BJ (cell line): ENCODE results near the gene CASP8AP2. TPM values are rescaled to one million over a fixed set of nuclear protein-coding genes. Genes with fewer than 3 reads are reported as not detected.
"Not testable (repeated sequence)": the region's sequence is repeated elsewhere in the genome, so short reads cannot be mapped to it uniquely, and the experiment has no call there.

Experiments used
- CTCF ChIA-PET: fragments of 350-600 bp; formaldehyde crosslinking; extraction: SDS; loops from one replicate; lab custom pipeline; 2021; ENCODE audit warnings: antibody characterized with exemption, inconsistent platforms; lab: Yijun Ruan, JAX
- POLR2A ChIA-PET: fragments of 300-600 bp; sonication (Branson Sonifier 250); formaldehyde crosslinking; extraction: SDS; loops from one replicate; lab custom pipeline; 2021; ENCODE audit warnings: antibody characterized with exemption; lab: Charles Lee
- DNase-seq: peaks from one replicate; pipeline ENCODE4 v3.0.0-alpha.2; 2011; ENCODE audit warnings: low read depth
- H3K27me3 ChIP-seq: 2 replicates; pipeline ENCODE4 v1.6.0; 2011; ENCODE audit warnings: low read length; ENCODE audit not compliant: control insufficient read depth, insufficient read depth
- H3K36me3 ChIP-seq: 2 replicates; pipeline ENCODE4 v1.5.1; 2011; ENCODE audit warnings: low read length; ENCODE audit not compliant: control insufficient read depth, insufficient read depth
- H3K4me3 ChIP-seq: 2 replicates; pipeline ENCODE4 v1.5.1; 2011; ENCODE audit warnings: low read depth, mild to moderate bottlenecking, control low read depth, low read length
- polyA minus RNA-seq: library from RNA; depleted of rRNA, polyadenylated mRNA; stranded (reverse); fragments of >200 nt; gene quantifications from 2 replicates; pipeline ENCODE4 v1.2.3, GENCODE V29; 2011; rRNA and poly(A)+ RNA removed
- polyA plus RNA-seq: library from polyadenylated mRNA; depleted of rRNA; stranded (reverse); fragments of >200 nt; gene quantifications from 2 replicates; pipeline ENCODE4 v1.2.3, GENCODE V29; 2011; rRNA removed
- TF ChIP-seq, protein P1 (sequence below): IDR thresholded peaks from 2 replicates; pipeline ENCODE4 v1.5.1; 2011; ENCODE audit warnings: low read depth, mild to moderate bottlenecking, control low read depth, inconsistent platforms, low read length, moderate library complexity; ENCODE audit not compliant: insufficient read depth

CASP8AP2 gene
- polyA plus RNA-seq (2.7 and 5.7 TPM in 2 replicates), polyA minus RNA-seq (4.5 and 5.7 TPM in 2 replicates)

DNA sequence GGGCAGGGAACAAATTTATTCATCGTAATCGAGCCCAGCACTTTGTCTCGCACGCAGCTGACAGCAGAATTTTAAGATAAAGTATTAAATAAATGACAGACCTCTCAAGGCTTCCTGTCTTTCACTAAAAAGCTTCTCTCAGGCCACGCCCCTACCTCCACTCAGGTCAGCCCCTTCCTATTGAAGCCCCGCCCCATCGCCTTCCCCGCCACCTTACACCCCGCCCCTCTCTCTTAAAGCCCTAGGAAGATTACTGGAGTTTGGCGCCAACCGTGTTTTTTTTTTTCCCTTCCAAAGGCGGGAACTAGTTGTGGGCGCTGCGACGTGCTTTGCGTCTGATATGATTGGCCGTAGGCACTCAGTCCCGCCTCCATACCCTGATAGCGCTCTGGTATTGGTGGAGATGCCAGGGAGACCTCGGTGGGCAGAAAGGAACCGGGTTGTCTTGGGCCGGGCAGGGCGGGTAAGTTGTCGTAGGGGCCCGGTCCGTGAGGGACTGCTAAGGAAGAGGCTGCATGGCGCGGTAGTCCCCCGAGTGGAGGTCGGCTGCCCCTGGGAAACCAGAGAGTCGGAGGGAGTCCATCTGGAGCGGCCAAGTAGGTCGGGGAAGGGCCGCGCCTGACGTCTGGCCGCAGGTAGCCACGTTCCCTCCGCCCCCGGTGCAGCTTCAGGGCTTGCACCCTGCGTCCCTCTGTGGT is at the start of gene CASP8AP2:
TSS of gene CASP8AP2 (plus strand) at position 409 of the 698 bp plus-strand sequence.
- ChIA-PET CTCF (interaction anchor here (0.6 kb wide), 1 partner anchor 11 kb away, joined by 5 read pairs; no protein-coding TSS in a partner anchor), POLR2A (no interaction called here)
- H3K27me3 ChIP-seq: no peaks in the 10 kb centered on the region
- DNase-seq: peak; percentile 98
- peak within 1 kb of the TSS; percentile 83 for H3K4me3 ChIP-seq
- no peaks in the 10 kb centered on the region for H3K36me3 ChIP-seq
- TF ChIP-seq, protein P1, sequence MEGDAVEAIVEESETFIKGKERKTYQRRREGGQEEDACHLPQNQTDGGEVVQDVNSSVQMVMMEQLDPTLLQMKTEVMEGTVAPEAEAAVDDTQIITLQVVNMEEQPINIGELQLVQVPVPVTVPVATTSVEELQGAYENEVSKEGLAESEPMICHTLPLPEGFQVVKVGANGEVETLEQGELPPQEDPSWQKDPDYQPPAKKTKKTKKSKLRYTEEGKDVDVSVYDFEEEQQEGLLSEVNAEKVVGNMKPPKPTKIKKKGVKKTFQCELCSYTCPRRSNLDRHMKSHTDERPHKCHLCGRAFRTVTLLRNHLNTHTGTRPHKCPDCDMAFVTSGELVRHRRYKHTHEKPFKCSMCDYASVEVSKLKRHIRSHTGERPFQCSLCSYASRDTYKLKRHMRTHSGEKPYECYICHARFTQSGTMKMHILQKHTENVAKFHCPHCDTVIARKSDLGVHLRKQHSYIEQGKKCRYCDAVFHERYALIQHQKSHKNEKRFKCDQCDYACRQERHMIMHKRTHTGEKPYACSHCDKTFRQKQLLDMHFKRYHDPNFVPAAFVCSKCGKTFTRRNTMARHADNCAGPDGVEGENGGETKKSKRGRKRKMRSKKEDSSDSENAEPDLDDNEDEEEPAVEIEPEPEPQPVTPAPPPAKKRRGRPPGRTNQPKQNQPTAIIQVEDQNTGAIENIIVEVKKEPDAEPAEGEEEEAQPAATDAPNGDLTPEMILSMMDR: no peak

DNA sequence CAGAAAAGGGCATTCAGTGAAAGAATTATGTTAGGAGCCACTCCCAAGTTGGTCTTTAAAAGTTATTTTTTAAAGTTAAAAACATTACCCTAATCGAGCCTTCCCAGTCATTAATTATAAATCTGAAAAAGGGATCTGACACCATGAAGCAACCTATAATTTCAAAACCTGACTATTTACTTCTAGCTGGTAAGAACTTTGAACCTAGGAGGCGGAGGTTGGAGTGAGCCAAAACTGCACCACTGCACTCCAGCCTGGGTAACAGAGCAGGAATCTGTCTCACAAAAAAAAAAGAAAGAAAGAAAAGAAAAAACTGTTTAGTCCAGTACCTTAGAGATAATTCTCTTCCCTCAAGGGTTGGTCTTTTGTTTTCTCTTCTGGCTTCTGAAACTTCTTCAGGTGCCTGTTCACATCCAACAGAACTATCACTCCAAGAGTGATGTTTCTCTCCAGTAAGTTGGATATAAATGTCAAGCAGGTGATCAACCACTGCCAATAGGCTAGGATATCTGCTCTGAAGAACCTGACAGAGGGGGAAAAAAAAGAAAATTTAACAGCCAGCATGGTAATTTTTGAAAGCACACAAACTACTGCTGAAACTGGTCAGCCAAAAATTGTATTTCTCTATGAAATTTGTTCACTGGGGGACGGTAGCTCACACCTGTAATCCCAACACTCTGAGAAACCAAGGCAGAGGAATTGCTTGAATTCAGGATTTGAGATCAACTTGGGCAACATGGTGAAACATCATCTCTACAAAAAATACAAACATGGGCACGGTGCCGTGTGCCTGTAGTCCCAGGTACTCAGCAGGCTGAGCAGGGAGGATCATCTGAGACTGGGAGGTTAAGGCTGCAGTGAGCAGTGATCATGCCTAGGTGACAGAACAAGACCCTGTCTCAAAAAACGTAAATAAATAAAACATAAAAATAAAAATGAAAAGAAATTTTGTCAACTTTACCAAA is 48.3 kb upstream of the CASP8AP2 start:
- ChIA-PET POLR2A (no interaction called here), CTCF (no interaction called here)

DNA sequence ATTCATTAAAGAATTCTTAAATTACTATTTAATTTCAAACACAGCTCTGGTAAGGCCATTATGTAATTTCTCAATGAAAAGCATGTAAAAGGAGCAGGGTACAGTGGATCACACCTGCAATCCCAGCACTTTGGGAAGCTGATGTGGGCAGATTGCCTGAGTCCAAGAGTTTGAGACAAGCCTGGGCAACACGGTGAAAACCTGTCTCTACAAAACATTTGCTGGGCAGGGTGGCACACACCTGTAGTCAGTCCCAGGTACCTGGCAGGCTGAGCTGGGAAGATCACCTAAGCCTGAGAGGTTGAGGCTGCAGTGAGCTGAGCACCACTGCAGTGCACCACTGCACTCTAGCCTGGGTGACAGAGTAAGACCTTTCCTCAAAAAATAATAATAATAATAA is 47.5 kb upstream of the CASP8AP2 start:
- TF ChIP-seq, protein P1: no peak
- Histone ChIP-seq H3K36me3 (peaks cover 4% of the 10 kb centered on the region), H3K4me3 (no peak overlapping the region), H3K27me3 (no peaks in the 10 kb centered on the region)
- ChIA-PET CTCF (no interaction called here), POLR2A (no interaction called here)
- no peak for DNase-seq

More for the DNA sequence above, 48.3 kb upstream of the CASP8AP2 start:
- H3K4me3 ChIP-seq: no peak overlapping the region
- H3K36me3 ChIP-seq: peaks cover 4% of the 10 kb centered on the region
- TF ChIP-seq, protein P1: no peak
- DNase-seq: no peak
- H3K27me3 ChIP-seq: no peaks in the 10 kb centered on the region

DNA sequence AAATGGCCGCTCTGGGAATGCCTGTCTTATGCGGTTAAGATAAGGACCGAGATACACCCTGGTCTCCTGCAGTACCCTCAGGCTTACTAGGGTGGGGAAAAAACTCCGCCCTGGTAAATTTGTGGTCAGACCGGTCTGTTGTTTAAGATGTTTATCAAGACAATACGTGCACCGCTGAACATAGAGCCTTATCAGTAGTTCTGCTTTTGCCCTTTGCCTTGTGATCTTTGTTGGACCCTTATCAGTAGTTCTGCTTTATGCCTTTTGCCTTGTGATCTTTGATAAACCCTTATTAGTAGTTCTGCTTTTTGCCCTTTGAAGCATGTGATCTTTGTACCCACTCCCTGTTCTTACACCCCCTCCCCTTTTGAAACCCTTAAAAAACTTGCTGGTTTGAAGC is 46.4 kb upstream of the CASP8AP2 start:
- H3K36me3 ChIP-seq, DNase-seq, H3K4me3 ChIP-seq, POLR2A ChIA-PET, H3K27me3 ChIP-seq: not testable (repeated sequence)
- CTCF ChIA-PET: interaction anchor here (0.6 kb wide), 1 partner anchor 174 kb away, joined by 3 read pairs; no protein-coding TSS in a partner anchor

DNA sequence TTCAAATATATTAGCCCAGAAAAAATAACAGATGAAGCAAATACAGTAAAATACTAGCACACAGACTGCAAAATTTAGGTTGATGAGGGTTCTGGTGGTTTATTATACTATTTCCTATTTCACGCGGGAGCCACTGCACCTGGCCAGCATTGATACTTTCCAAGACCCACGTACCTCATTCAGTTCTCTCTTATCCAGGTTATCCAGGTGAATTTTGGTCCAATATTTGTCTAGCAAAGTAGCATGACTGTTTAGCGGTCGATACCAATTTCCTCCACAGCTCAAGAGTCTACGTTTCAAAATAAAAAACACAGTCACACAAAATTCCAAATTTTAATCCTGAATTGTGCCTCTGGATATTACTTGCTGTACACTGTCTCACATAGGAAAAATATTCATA is 44.8 kb upstream of the CASP8AP2 start:
- no peak for DNase-seq
- Histone ChIP-seq H3K36me3 (peaks cover 4% of the 10 kb centered on the region), H3K4me3 (no peak overlapping the region), H3K27me3 (no peaks in the 10 kb centered on the region)
- TF ChIP-seq, protein P1: no peak
- ChIA-PET CTCF (no interaction called here), POLR2A (no interaction called here)
